GM12878 (cell line): ENCODE results near the gene ERMARD. TPM values are rescaled to one million over a fixed set of nuclear protein-coding genes. Genes with fewer than 3 reads are reported as not detected.

Experiments
- ATAC-seq: fragments of 200-7000 bp; cut with Tn5 transposase; 3 replicates; pipeline ENCODE4 v1.9.1; 2020; ENCODE audit warnings: mild to moderate bottlenecking, moderate library complexity
- BruUV-seq: library from RNA; stranded (reverse); fragments of 400-500 nt; replicated peaks from 2 replicates; lab custom pipeline; 2021; lab: Mats Ljungman, UMichigan
- CTCF ChIA-PET: fragments of 300-600 bp; sonication (Branson Sonifier 250); formaldehyde crosslinking; extraction: SDS; loops from one replicate; lab custom pipeline; 2021; ENCODE audit warnings: inconsistent platforms; lab: Yijun Ruan, JAX
- POLR2A ChIA-PET: fragments of 350-600 bp; formaldehyde crosslinking; extraction: SDS; loops from one replicate; lab custom pipeline; 2021; ENCODE audit warnings: inconsistent platforms; lab: Charles Lee
- RAD21 ChIA-PET: fragments of 300-600 bp; sonication (Branson Sonifier 250); formaldehyde crosslinking; loops from one replicate; lab custom pipeline; 2023; ENCODE audit warnings: antibody characterized with exemption; ENCODE audit not compliant: unreplicated experiment; lab: Charles Lee
- SMC1A ChIA-PET: fragments of 300-600 bp; sonication (Branson Sonifier 250); formaldehyde crosslinking; loops from one replicate; lab custom pipeline; 2023; ENCODE audit not compliant: unreplicated experiment, uncharacterized antibody; lab: Charles Lee
- DNase-seq: peaks from one replicate; pipeline ENCODE4 v3.0.0-alpha.2; 2011; ENCODE audit warnings: low read depth, low spot score
- FAIRE-seq: peaks from 3 replicates; lab custom pipeline; 2011; peaks lifted over from hg19 to GRCh38; lab: Jason Lieb, UNC
- H2AFZ ChIP-seq: 2 replicates; pipeline ENCODE4 v1.6.0; 2011; ENCODE audit warnings: low read depth, low read length, control low read depth; ENCODE audit not compliant: control insufficient read depth
- H3K27ac ChIP-seq: 2 replicates; pipeline ENCODE4 v1.5.1; 2011; ENCODE audit warnings: control low read depth; ENCODE audit not compliant: control insufficient read depth, insufficient read depth
- H3K27me3 ChIP-seq, 2 experiments: replicated peaks in 1 of 2; 2 replicates each; pipeline versions ENCODE4 v1.6.0 to v1.6.1; 2011; ENCODE audit warnings: low read length in 1 of 2; ENCODE audit not compliant: control insufficient read depth in 2 of 2, insufficient read depth in 2 of 2
- H3K36me3 ChIP-seq, 2 experiments: 2 replicates each; pipeline ENCODE4 v1.5.1; 2011; ENCODE audit warnings: low read length in 1 of 2; ENCODE audit not compliant: control insufficient read depth in 2 of 2, insufficient read depth in 2 of 2
- H3K4me1 ChIP-seq: 2 replicates; pipeline ENCODE4 v1.6.1; 2011; ENCODE audit warnings: mild to moderate bottlenecking, low read length, moderate library complexity, mixed read lengths; ENCODE audit not compliant: control insufficient read depth, insufficient read depth
- H3K4me2 ChIP-seq: 2 replicates; pipeline ENCODE4 v1.6.0; 2011; ENCODE audit warnings: control low read depth; ENCODE audit not compliant: control insufficient read depth, insufficient read depth
- H3K4me3 ChIP-seq: fragments of 200-600 bp; sonication (generic); 2 replicates; pipeline ENCODE4 v1.5.1; 2016
- H3K79me2 ChIP-seq: 2 replicates; pipeline ENCODE4 v1.6.0; 2011; ENCODE audit warnings: low read length; ENCODE audit not compliant: control insufficient read depth, insufficient read depth
- H3K9ac ChIP-seq: 2 replicates; pipeline ENCODE4 v1.8.0; 2011; ENCODE audit warnings: low read length, control low read depth, mixed read lengths; ENCODE audit not compliant: control insufficient read depth, insufficient read depth
- H3K9me3 ChIP-seq: replicated peaks from 3 replicates; pipeline ENCODE4 v1.5.1; 2011; ENCODE audit warnings: mild to moderate bottlenecking, low read length; ENCODE audit not compliant: control insufficient read depth, insufficient read depth
- H4K20me1 ChIP-seq: 2 replicates; pipeline ENCODE4 v1.6.0; 2011; ENCODE audit not compliant: control insufficient read depth, insufficient read depth
- BMI1 ChIP-seq: fragments of 450-650 bp; IDR thresholded peaks from 2 replicates; pipeline ENCODE4 v1.6.1; 2016; ENCODE audit warnings: mild to moderate bottlenecking, moderate library complexity, borderline replicate concordance
- CREM ChIP-seq: IDR thresholded peaks from 2 replicates; pipeline ENCODE4 v1.6.1; 2014; ENCODE audit warnings: antibody characterized with exemption, low read depth
- FOXM1 ChIP-seq: IDR thresholded peaks from 2 replicates; pipeline ENCODE4 v1.6.1; 2012; ENCODE audit warnings: low read depth, mild to moderate bottlenecking, inconsistent platforms, low read length, moderate library complexity
- GATAD2B ChIP-seq: fragments of 450-650 bp; conservative IDR thresholded peaks from 2 replicates; pipeline ENCODE4 v1.6.1; 2017; ENCODE audit warnings: low read depth, mild to moderate bottlenecking, moderate library complexity
- MTA2 ChIP-seq: fragments of 450-650 bp; IDR thresholded peaks from 2 replicates; pipeline ENCODE4 v1.6.1; 2016; ENCODE audit warnings: low read depth, mild to moderate bottlenecking, moderate library complexity
- MTA3 ChIP-seq: IDR thresholded peaks from 2 replicates; pipeline ENCODE4 v1.6.1; 2012; ENCODE audit warnings: low read length, inconsistent platforms, borderline replicate concordance
- SIN3A ChIP-seq: IDR thresholded peaks from 2 replicates; pipeline ENCODE4 v1.6.1; 2012; ENCODE audit warnings: low read depth, low read length, improper control_type of control experiment
- SMARCA5 ChIP-seq: fragments of 450-650 bp; IDR thresholded peaks from 2 replicates; pipeline ENCODE4 v1.6.1; 2017; ENCODE audit warnings: mild to moderate bottlenecking
- ZNF24 ChIP-seq: fragments of 450-650 bp; IDR thresholded peaks from 2 replicates; pipeline ENCODE4 v1.6.1; 2017; ENCODE audit warnings: antibody characterized with exemption, mild to moderate bottlenecking
- WGBS: methylation state at CpG from one replicate; pipeline ENCODE4 v1.1.6; 2016; ENCODE audit warnings: low lambda C conversion rate; ENCODE audit not compliant: insufficient replicate concordance, insufficient coverage; ENCODE audit errors: missing lambda C conversion rate; 5-methylcytosine and 5-hydroxymethylcytosine counted together
- in situ Hi-C: fragments of 300-500 bp; cut with MboI; formaldehyde crosslinking; loops from 9 replicates; pipeline ENCODE4 v1.14.3; 2018; ENCODE audit warnings: mixed read lengths
- intact Hi-C: fragments of 100-400 bp; cut with micrococcal nuclease; formaldehyde crosslinking; loops from one replicate; pipeline ENCODE4 v1.14.2; 2022; ENCODE audit not compliant: unreplicated experiment
- polyA plus RNA-seq, 11 experiments: library from polyadenylated mRNA; depleted of rRNA in 4 of 11; unstranded in 6 of 11; stranded (reverse) in 5 of 11; fragments of >200 nt; fragmentation: Nextera tagmentation in 4 of 11; fragmentation: Illumina TruSeq in 1 of 11; extraction: Ambion mirVana in 4 of 11; extraction: Trizol in 1 of 11; gene quantifications; 1 replicate in 1 of 11; 2 replicates in 10 of 11; pipeline versions ENCODE4 v1.2.1 to v1.2.3, GENCODE V29; 2011 to 2016; ENCODE audit warnings: inconsistent platforms in 2 of 11, missing spikeins in 2 of 11, low read depth in 1 of 11
- total RNA-seq, 4 experiments: library from RNA; depleted of rRNA in 3 of 4; stranded (reverse); fragments of >200 nt in 3 of 4; fragmentation: Illumina TruSeq in 1 of 4; extraction: Trizol in 1 of 4; gene quantifications; 2 replicates each; pipeline versions ENCODE4 v1.2.1 to v1.2.3, GENCODE V29; 2013 to 2021
- TF ChIP-seq, protein P1 (sequence below): fragments of 450-650 bp; IDR thresholded peaks from 2 replicates; pipeline ENCODE4 v1.6.1; 2017; ENCODE audit warnings: mild to moderate bottlenecking, low read depth, inconsistent platforms; ENCODE audit not compliant: poor library complexity, severe bottlenecking
- TF ChIP-seq, protein P2 (sequence below), 3 experiments: IDR thresholded peaks in 2 of 3; conservative IDR thresholded peaks in 1 of 3; 2 replicates each; pipeline ENCODE4 v1.5.1; 2011; ENCODE audit warnings: low read depth in 3 of 3, low read length in 3 of 3, mild to moderate bottlenecking in 3 of 3, control low read depth in 2 of 3, moderate library complexity in 2 of 3, inconsistent platforms in 1 of 3, mixed read lengths in 1 of 3; ENCODE audit not compliant: control insufficient read depth in 2 of 3, insufficient read depth in 1 of 3; ENCODE audit errors: extremely low read depth in 1 of 3
- TF ChIP-seq, protein P3 (sequence below): IDR thresholded peaks from 2 replicates; pipeline ENCODE4 v1.6.1; 2012; ENCODE audit warnings: mild to moderate bottlenecking, low read depth, low read length
- TF ChIP-seq, protein P4 (sequence below): fragments of 450-650 bp; conservative IDR thresholded peaks from 2 replicates; pipeline ENCODE4 v1.6.1; 2017; ENCODE audit warnings: mild to moderate bottlenecking, moderate library complexity

The ERMARD gene
- total and polyA plus RNA-seq, 10 of the 15 experiments (the other 5 are each of a cell fraction or from before 2014, with no cell fraction given) = 24.4 to 63.3 (median 34.1) TPM

DNA sequence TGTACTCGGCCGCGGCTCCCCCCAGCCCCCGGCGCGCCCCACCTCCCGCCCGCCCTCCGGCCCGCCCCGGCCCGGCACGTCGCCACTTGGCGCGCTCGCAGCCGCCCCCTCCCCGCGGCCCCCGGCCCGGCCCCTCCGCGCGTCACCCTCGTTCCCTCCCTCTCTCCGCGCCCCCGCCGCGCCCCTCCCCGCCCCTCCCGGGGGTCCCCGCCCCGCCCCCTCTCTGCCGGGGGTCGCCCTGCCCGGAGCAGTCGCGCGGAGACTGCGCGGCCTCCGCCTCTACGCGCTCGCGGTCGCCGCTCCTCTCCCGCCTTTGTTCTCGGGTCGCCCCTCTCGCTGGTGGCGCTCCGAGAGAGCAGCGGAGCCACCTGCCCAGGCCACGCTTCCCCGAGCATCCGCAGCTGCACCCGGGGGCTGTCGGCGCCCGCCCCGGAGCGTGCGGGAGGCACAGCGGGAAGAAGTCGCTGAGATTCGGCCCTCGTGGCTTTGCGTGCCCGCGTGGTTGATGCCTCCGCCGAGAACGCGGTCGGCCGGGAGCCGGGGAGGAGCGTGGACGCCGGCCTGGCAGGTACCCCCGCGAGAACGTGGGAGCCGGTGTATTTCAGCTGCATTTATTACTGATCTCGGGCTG lies 26.8 kb upstream of the ERMARD start, which contains the start of gene PHF10:
Gene PHF10 (minus strand): TSS at position 7 of the 631 bp plus-strand sequence. CDS start 569 bp downstream, outside the sequence.
- peak within 1 kb of the TSS; percentile 72 for H2AFZ ChIP-seq
- ChIA-PET SMC1A (interaction anchor here (0.9 kb wide), 1 partner anchor 25 kb away, joined by 5 read pairs; no protein-coding TSS in a partner anchor), RAD21 (interaction anchor here (1.1 kb wide), 1 partner anchor 20 kb away, joined by 3 read pairs; no protein-coding TSS in a partner anchor), CTCF (interaction anchor here (1.2 to 1.4 kb wide), 2 partner anchors 16 to 23 kb away, joined by 3 read pairs; partner anchors contain the start of genes C6orf120 and WDR27), POLR2A (interaction anchor here (1.8 kb wide), 1 partner anchor 23 kb away, joined by 7 read pairs; the partner anchor contains the start of genes C6orf120 and WDR27)
- no peaks in the 10 kb centered on the region for H3K9me3 ChIP-seq
- no peak for FAIRE-seq
- 2% methylated on average over 39 of the region's 89 CpGs for WGBS
- ATAC-seq = peak; percentile 63
- no peaks in the 10 kb centered on the region for H4K20me1 ChIP-seq
- peak within 1 kb of the TSS; percentile 99 for H3K4me2 ChIP-seq
- no peaks in the 10 kb centered on the region for H3K36me3 ChIP-seq
- H3K79me2 ChIP-seq = peaks cover 33% of the 10 kb centered on the region
- BruUV-seq = no TSS peak
- H3K27ac ChIP-seq = peak within 1 kb of the TSS; percentile 38
- H3K4me3 ChIP-seq = peak within 1 kb of the TSS; percentile 85
- peak within 1 kb of the TSS; percentile 76 for H3K9ac ChIP-seq
- DNase-seq = no peak
- peaks cover 5% of the 10 kb centered on the region for H3K4me1 ChIP-seq
- in situ Hi-C loops = no loop called here
- no peaks in the 10 kb centered on the region for H3K27me3 ChIP-seq
- intact Hi-C loops = loop anchor here (1.0 to 10.0 kb wide), 2 partner anchors 27 to 580 kb away; partner anchors contain the start of genes DYNLT2, ERMARD and FAM120B
- TF ChIP-seq, protein P1, sequence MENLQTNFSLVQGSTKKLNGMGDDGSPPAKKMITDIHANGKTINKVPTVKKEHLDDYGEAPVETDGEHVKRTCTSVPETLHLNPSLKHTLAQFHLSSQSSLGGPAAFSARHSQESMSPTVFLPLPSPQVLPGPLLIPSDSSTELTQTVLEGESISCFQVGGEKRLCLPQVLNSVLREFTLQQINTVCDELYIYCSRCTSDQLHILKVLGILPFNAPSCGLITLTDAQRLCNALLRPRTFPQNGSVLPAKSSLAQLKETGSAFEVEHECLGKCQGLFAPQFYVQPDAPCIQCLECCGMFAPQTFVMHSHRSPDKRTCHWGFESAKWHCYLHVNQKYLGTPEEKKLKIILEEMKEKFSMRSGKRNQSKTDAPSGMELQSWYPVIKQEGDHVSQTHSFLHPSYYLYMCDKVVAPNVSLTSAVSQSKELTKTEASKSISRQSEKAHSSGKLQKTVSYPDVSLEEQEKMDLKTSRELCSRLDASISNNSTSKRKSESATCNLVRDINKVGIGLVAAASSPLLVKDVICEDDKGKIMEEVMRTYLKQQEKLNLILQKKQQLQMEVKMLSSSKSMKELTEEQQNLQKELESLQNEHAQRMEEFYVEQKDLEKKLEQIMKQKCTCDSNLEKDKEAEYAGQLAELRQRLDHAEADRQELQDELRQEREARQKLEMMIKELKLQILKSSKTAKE = no peak
- TF ChIP-seq FOXM1 (no peak), SIN3A (no peak), MTA3 (no peak), BMI1 (no peak), MTA2 (no peak), CREM (0 out of 2 replicates have a peak, but pooled peaks have one; percentile 34), SMARCA5 (no peak), ZNF24 (no peak), GATAD2B (peak; percentile 76)
- TF ChIP-seq, protein P2, sequence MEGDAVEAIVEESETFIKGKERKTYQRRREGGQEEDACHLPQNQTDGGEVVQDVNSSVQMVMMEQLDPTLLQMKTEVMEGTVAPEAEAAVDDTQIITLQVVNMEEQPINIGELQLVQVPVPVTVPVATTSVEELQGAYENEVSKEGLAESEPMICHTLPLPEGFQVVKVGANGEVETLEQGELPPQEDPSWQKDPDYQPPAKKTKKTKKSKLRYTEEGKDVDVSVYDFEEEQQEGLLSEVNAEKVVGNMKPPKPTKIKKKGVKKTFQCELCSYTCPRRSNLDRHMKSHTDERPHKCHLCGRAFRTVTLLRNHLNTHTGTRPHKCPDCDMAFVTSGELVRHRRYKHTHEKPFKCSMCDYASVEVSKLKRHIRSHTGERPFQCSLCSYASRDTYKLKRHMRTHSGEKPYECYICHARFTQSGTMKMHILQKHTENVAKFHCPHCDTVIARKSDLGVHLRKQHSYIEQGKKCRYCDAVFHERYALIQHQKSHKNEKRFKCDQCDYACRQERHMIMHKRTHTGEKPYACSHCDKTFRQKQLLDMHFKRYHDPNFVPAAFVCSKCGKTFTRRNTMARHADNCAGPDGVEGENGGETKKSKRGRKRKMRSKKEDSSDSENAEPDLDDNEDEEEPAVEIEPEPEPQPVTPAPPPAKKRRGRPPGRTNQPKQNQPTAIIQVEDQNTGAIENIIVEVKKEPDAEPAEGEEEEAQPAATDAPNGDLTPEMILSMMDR (IDR thresholded peaks at IDR 0.05 in 2 of 3, conservative IDR thresholded peaks at IDR 0.05 in 1 of 3; ENCODE audit: control insufficient read depth in 2 of 3, extremely low read depth in 1 of 3, insufficient read depth in 1 of 3, low read depth in 3 of 3, low read length in 3 of 3) = no peak
- TF ChIP-seq, protein P3, sequence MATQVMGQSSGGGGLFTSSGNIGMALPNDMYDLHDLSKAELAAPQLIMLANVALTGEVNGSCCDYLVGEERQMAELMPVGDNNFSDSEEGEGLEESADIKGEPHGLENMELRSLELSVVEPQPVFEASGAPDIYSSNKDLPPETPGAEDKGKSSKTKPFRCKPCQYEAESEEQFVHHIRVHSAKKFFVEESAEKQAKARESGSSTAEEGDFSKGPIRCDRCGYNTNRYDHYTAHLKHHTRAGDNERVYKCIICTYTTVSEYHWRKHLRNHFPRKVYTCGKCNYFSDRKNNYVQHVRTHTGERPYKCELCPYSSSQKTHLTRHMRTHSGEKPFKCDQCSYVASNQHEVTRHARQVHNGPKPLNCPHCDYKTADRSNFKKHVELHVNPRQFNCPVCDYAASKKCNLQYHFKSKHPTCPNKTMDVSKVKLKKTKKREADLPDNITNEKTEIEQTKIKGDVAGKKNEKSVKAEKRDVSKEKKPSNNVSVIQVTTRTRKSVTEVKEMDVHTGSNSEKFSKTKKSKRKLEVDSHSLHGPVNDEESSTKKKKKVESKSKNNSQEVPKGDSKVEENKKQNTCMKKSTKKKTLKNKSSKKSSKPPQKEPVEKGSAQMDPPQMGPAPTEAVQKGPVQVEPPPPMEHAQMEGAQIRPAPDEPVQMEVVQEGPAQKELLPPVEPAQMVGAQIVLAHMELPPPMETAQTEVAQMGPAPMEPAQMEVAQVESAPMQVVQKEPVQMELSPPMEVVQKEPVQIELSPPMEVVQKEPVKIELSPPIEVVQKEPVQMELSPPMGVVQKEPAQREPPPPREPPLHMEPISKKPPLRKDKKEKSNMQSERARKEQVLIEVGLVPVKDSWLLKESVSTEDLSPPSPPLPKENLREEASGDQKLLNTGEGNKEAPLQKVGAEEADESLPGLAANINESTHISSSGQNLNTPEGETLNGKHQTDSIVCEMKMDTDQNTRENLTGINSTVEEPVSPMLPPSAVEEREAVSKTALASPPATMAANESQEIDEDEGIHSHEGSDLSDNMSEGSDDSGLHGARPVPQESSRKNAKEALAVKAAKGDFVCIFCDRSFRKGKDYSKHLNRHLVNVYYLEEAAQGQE = no peak
- TF ChIP-seq, protein P4, sequence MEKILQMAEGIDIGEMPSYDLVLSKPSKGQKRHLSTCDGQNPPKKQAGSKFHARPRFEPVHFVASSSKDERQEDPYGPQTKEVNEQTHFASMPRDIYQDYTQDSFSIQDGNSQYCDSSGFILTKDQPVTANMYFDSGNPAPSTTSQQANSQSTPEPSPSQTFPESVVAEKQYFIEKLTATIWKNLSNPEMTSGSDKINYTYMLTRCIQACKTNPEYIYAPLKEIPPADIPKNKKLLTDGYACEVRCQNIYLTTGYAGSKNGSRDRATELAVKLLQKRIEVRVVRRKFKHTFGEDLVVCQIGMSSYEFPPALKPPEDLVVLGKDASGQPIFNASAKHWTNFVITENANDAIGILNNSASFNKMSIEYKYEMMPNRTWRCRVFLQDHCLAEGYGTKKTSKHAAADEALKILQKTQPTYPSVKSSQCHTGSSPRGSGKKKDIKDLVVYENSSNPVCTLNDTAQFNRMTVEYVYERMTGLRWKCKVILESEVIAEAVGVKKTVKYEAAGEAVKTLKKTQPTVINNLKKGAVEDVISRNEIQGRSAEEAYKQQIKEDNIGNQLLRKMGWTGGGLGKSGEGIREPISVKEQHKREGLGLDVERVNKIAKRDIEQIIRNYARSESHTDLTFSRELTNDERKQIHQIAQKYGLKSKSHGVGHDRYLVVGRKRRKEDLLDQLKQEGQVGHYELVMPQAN = 0 out of 2 replicates have a peak, but pooled peaks have one; percentile 30
